Glutamatergic neuron (in vitro differentiated cells): ENCODE results near the gene HCST. TPM values are rescaled to one million over a fixed set of nuclear protein-coding genes. Genes with fewer than 3 reads are reported as not detected.
A peak's percentile ranks its signal among the peaks of the same experiment; 100 is the strongest.

ENCODE experiments used
- DNase-seq: peaks from one replicate; pipeline ENCODE4 v3.0.0; 2022
- H3K27ac Mint-ChIP-seq: one replicate; pipeline ENCODE4 v1.8.0; 2020; ENCODE audit warnings: mild to moderate bottlenecking, mixed read lengths, inconsistent platforms; ENCODE audit not compliant: unreplicated experiment
- H3K27me3 Mint-ChIP-seq: one replicate; pipeline ENCODE4 v1.8.0; 2020; ENCODE audit warnings: mild to moderate bottlenecking, moderate library complexity, mixed read lengths, inconsistent platforms; ENCODE audit not compliant: unreplicated experiment
- H3K36me3 Mint-ChIP-seq: one replicate; pipeline ENCODE4 v1.8.0; 2020; ENCODE audit warnings: mild to moderate bottlenecking, mixed read lengths, inconsistent platforms; ENCODE audit not compliant: unreplicated experiment
- H3K4me1 Mint-ChIP-seq: one replicate; pipeline ENCODE4 v1.8.0; 2020; ENCODE audit warnings: mild to moderate bottlenecking, low read depth, mixed read lengths, inconsistent platforms; ENCODE audit not compliant: unreplicated experiment
- H3K4me3 Mint-ChIP-seq: one replicate; pipeline ENCODE4 v1.8.0; 2020; ENCODE audit warnings: mild to moderate bottlenecking, mixed read lengths, inconsistent platforms; ENCODE audit not compliant: unreplicated experiment
- H3K9me3 Mint-ChIP-seq: one replicate; pipeline ENCODE4 v1.8.0; 2020; ENCODE audit warnings: mild to moderate bottlenecking, moderate library complexity, mixed read lengths, inconsistent platforms; ENCODE audit not compliant: unreplicated experiment
- CTCF ChIP-seq: fragments of 200-600 bp; sonication (generic); IDR thresholded peaks from one replicate; pipeline ENCODE4 v1.5.0; 2021; ENCODE audit not compliant: partially characterized antibody, unreplicated experiment
- total RNA-seq: library from RNA; stranded (reverse); fragmentation: NEBNext Ultra II Directional; extraction: Animal tissue kit (Norgen Biotek cat#: 25700); gene quantifications from one replicate; pipeline ENCODE4 v1.2.1, GENCODE V29; 2021; ENCODE audit not compliant: unreplicated experiment

The HCST gene
- total RNA-seq, 1 donor from 2014 or later, result not detected

GRCh38 chr19:35879770-35880317 is 22.5 kb upstream of the HCST start:
- peaks cover 15% of the 10 kb centered on the region for H3K36me3 Mint-ChIP-seq
- peaks cover 5% of the 10 kb centered on the region for H3K27me3 Mint-ChIP-seq
- H3K4me1 Mint-ChIP-seq, result peaks cover 23% of the 10 kb centered on the region
- peak overlapping the region; percentile 90 for H3K27ac Mint-ChIP-seq
- peak; percentile 85 for DNase-seq
- H3K4me3 Mint-ChIP-seq, result peak overlapping the region; percentile 73
- peaks cover 12% of the 10 kb centered on the region for H3K9me3 Mint-ChIP-seq
- no peak for TF ChIP-seq CTCF

DNA sequence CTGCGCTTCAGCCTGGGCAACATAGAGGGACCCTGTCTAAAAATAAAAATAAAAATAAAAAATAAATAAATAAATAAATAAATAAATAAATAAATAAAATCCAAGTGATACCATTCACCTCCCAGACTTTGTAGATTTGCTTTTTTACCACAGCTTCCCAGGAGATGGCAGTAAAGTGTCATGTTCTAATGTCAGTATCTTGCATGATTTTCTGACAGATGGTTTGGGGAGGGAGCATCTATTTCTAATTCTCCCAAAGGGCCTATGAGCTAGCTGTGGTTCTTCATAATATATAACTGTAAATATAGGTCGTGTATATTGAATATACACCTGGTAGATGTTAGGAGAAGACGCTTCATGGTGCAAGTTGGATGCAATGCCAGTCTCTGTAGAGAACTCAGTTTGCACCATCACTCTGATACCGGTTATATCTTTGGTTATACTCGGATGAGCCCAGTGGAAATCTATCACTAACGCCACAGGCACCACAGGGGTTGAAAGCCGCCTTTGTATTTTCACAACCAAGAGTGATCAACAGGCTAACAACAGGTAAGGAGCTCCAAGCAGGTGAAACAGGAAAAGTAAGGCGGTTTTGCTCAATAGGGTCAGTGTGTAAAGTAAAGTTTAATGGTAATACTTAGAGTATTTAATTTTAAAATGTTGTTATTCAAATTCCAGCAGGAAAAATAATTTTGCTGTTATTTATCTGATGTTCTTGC is 20.1 kb upstream of the HCST start:
- H3K27me3 Mint-ChIP-seq, result peaks cover 9% of the 10 kb centered on the region
- H3K4me1 Mint-ChIP-seq, result peaks cover 23% of the 10 kb centered on the region
- H3K4me3 Mint-ChIP-seq, result peak overlapping the region; percentile 78
- H3K36me3 Mint-ChIP-seq, result peaks cover 4% of the 10 kb centered on the region
- peak; percentile 60 for TF ChIP-seq CTCF
- peaks cover 10% of the 10 kb centered on the region for H3K9me3 Mint-ChIP-seq
- H3K27ac Mint-ChIP-seq, result peak overlapping the region; percentile 78
- no peak for DNase-seq

DNA sequence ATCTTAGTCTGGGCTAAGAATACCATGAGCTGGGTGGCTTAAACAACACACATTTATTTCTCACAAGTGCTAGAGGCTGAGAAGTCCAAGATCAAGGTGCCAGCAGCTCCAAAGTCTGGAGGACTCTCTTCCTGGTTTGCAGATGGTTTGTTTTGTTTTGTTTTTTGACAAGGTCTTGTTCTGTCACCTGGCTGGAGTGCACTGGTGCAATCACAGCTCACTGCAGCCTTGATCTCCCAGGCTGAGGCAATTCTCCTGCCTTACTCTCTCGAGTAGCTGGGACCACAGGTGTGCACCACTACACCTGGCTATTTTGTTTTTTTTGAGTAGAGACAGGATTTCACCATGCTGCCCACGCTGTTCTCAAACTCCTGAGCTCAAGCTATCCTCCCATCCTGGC is 18.4 kb upstream of the HCST start:
- Mint-ChIP-seq H3K27ac (no peak overlapping the region), H3K4me3 (no peak overlapping the region), H3K9me3 (peaks cover 8% of the 10 kb centered on the region), H3K27me3 (peaks cover 9% of the 10 kb centered on the region), H3K36me3 (peaks cover 12% of the 10 kb centered on the region), H3K4me1 (peaks cover 18% of the 10 kb centered on the region)
- no peak for DNase-seq
- no peak for TF ChIP-seq CTCF

DNA sequence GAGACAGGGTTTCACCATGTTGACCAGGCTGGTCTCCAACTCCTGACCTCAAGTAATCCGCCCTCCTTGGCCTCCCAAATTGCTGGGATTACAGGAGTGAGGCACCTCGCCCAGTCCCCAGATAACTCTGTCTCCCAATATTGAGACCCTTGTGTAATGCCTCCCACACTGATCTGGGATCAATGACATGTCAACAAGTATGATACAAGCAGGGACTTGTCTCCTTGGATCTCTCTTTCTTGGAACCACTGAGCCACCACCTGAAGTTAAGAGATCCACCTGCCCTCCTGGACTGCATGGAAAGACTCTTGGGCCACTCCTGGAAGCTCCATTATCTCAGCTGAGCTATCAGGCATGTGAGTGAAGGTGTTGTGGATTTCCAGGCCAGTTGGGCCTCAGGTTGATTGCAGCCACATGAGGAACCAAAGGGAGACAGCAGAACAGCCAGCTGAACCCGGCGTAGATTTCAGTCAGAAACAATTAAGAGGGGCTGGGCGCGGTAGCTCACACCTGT is 17.0 kb upstream of the HCST start:
- Mint-ChIP-seq H3K27ac (no peak overlapping the region), H3K27me3 (peaks cover 5% of the 10 kb centered on the region), H3K36me3 (peaks cover 16% of the 10 kb centered on the region), H3K9me3 (peaks cover 3% of the 10 kb centered on the region), H3K4me1 (peaks cover 19% of the 10 kb centered on the region), H3K4me3 (no peak overlapping the region)
- no peak for DNase-seq
- no peak for TF ChIP-seq CTCF

GRCh38 chr19:35885904-35886303 is 16.4 kb upstream of the HCST start:
- TF ChIP-seq CTCF, result no peak
- H3K9me3 Mint-ChIP-seq, result peaks cover 3% of the 10 kb centered on the region
- H3K36me3 Mint-ChIP-seq, result peaks cover 16% of the 10 kb centered on the region
- no peak overlapping the region for H3K27ac Mint-ChIP-seq
- H3K4me1 Mint-ChIP-seq, result peaks cover 21% of the 10 kb centered on the region
- peaks cover 5% of the 10 kb centered on the region for H3K27me3 Mint-ChIP-seq
- no peak overlapping the region for H3K4me3 Mint-ChIP-seq
- DNase-seq, result no peak
